ENCODE results near the gene GPC5. TPM values are rescaled to one million over a fixed set of nuclear protein-coding genes. Genes with fewer than 3 reads are reported as not detected.
"Not testable (repeated sequence)": the region's sequence is repeated elsewhere in the genome, so short reads cannot be mapped to it uniquely, and the experiment has no call there.

Gene GPC5
- total RNA-seq, 2 donors from 2014 or later = 0.37 to 0.52 TPM

DNA sequence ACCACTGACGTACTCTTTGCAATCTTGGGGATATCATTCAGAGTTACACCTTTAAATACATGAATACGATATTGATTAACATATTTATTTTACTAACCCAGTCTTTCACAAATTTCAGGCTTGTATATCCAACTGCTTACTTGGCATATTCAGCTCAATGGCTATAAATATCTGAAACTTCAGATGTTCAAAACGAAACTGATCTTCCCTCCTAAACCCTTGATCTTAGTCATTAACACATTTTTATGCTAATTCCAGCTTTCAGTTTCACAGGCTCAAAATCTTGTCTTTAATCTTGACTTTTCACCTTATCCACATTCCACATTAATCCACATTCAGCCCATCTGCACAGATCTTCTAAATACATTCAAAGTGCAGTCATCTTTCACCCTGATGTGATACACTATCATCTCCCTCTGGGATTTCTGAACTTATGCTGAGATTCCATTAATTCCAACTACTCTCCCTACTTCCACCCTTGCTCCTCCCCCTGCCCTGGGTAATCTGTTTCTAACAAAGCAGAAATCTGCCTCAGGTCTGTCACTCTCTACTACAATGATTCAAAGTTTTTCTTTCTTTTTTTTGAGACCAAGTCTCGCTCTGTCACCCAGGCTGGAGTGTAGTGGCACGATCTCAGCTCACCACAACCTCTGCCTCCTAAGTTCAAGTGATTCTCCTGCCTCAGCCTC is 387.2 kb downstream of the GPC5 start:
- no peak for DNase-seq (ENCODE audit: low spot score)
- intact Hi-C loops (cut with DNase I) = no loop called here

- DNase-seq (ENCODE audit: low spot score) = no peak
- intact Hi-C loops (cut with DNase I) = no loop called here
These were observed 393.6 kb downstream of the GPC5 start for GRCh38 chr13:91792054-91792453.

- intact Hi-C loops (cut with DNase I) = no loop called here
These were observed 399.1 kb downstream of the GPC5 start for GRCh38 chr13:91797567-91797966.

DNA sequence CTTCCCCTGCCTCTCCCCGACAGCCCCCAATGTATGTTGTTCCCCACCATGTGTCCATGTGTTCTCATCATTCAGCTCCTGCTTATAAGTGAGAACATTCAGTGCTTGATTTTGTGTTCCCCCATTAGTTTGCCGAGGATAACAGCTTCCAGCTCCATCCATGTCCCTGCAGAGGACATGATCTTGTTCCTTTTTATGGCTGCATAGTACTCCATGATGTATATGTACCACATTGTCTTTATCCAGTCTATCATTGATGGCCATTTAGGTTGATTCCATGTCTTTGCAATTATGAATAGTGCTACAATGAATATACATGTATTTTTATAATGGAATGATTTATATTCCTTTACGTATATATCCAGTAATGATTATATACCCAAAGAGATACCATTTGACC is 399.9 kb downstream of the GPC5 start:
- intact Hi-C loops (cut with DNase I); DNase-seq (ENCODE audit: low spot score): not testable (repeated sequence)

More at GRCh38 chr13:91797567-91797966, 399.1 kb downstream of the GPC5 start:
- no peak for DNase-seq (ENCODE audit: low spot score)

GRCh38 chr13:91801772-91802171 is 403.4 kb downstream of the GPC5 start:
- DNase-seq (ENCODE audit: low spot score); intact Hi-C loops (cut with DNase I): not testable (repeated sequence)

GRCh38 chr13:91802957-91803356 is 404.5 kb downstream of the GPC5 start:
- no peak for DNase-seq (ENCODE audit: low spot score)
- intact Hi-C loops (cut with DNase I) = no loop called here

DNA sequence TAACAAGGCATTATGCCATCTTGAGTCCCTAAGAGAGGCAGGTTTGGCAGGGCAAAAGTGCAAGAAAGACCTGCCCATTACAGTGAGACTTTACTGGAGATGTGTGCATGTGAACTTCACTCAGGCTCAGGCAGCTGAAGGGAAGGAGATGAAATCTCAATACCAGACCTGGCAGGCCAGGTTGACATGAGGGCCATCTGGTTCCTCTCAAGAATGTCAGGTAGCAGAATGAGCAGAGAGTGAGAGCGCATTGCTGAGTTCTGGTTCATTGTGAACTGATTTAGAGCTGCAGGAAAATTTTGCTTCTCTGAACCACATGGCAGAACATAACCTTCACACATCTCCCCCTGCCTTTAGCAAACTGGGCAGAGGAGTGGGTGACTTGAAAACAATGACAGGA is 406.3 kb downstream of the GPC5 start:
- DNase-seq (ENCODE audit: low spot score) = no peak
- intact Hi-C loops (cut with DNase I) = no loop called here

GRCh38 chr13:91805605-91806004 is 407.2 kb downstream of the GPC5 start:
- DNase-seq (ENCODE audit: low spot score) = no peak
- intact Hi-C loops (cut with DNase I) = no loop called here

DNA sequence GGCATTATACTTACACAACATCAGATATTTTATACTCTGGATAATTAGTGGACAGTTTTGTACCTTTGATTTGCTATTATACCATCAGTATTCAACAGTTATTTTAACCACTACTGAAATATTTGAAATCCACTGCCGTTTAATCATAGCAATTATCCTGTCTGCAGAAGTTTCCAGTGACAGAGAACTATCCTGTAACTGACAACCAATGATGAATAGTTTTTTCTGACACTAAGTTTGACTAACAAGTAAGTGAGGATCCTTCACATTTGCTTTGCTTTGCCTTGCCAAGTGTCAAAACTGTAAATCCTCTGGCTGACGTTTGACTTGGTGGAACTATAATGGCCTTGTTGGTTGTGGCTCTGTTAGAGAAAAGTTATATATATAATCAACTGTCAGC is 410.7 kb downstream of the GPC5 start:
- intact Hi-C loops (cut with DNase I) = no loop called here
- no peak for DNase-seq (ENCODE audit: low spot score)

GRCh38 chr13:91813253-91813652 is 414.8 kb downstream of the GPC5 start:
- DNase-seq (ENCODE audit: low spot score) = no peak
- intact Hi-C loops (cut with DNase I) = no loop called here

DNA sequence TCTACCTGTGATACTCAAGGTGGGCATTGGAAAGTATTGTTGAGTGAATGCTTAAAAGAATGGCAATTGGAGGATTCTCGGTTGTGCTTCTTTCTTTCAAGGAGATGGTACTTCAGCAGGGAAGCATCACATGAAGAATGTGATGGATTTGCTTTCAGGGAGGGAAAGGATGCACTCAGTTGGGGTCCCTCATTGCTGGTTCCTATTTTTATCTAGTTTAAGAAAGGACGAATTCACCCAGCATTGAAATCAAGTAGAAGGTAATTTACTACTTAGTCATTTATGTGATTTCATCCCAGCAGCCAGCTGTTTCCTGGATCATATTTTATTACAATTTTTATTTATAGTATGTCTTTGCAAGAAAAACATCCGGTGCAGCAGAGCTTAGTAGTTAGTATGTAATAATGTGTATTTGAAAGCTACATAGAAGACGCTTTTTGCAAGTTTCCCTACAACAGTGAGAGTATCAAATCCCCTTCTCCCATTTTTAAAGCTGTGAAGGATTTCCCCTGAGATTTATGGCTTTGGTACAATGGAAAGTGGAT is 417.9 kb downstream of the GPC5 start:
- intact Hi-C loops (cut with DNase I) = no loop called here

GRCh38 chr13:91817250-91817649 is 418.8 kb downstream of the GPC5 start:
- intact Hi-C loops (cut with DNase I) = no loop called here
- no peak for DNase-seq (ENCODE audit: low spot score)

More for the DNA sequence above, 417.9 kb downstream of the GPC5 start:
- DNase-seq (ENCODE audit: low spot score) = no peak

GRCh38 chr13:91824416-91824815 is 426.0 kb downstream of the GPC5 start:
- no peak for DNase-seq (ENCODE audit: low spot score)
- intact Hi-C loops (cut with DNase I) = no loop called here

DNA sequence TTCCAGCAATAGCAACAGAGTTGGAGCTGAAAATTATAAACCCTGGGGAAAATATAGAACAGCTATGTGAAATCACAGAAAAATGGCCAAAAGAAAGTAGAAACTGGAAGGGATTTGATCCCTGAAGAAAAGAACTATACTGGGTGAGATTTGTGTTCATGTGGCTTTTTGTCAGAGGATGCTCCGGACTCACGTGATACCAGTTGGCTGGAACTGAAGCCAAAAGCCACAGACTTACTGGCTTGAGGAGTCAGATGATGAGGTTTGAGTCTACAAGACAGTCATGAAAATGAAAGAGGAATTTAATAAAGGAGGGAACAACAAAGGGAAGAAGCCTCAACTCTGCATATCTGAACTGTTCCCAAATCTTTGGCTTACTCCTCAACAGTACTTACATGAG is 427.1 kb downstream of the GPC5 start:
- DNase-seq (ENCODE audit: low spot score) = no peak
- intact Hi-C loops (cut with DNase I) = no loop called here

DNA sequence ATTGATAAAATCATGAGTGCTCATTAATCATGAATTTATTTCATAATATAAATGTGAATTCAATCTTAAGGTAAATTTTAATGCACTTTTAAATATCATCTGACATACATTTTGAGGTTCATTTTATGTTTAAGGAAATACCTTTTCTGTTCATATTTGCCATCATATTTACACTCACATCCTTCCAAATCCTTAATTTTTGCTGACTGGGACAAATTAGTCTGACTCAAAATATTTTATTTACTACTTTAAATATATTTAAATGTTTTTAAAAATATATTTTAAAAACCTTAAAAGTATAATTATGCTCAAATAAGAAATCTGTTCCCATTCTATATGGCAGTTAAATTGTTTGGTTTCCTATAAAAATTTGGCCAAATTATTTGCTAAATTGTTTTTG is 438.1 kb downstream of the GPC5 start:
- intact Hi-C loops (cut with DNase I) = no loop called here
- no peak for DNase-seq (ENCODE audit: low spot score)

DNA sequence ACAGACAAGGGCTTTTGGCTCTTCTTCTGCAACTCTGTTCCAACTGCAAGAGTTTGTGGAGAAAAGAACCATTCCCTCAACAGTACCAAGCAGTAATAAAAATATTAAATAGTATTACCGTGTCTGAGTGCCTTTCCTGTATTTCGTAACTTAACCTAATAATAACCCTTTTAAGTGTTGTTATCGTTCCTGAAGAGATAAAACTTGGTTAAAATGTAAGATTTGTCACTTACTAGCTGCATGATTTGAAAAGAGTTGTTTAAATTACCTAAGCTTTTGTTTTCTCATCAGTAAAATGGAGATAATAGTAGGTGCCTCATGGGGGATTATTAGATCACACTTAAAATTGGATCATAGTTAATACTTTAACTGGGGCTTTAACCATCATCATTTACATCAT is 447.2 kb downstream of the GPC5 start:
- intact Hi-C loops (cut with DNase I) = no loop called here

GRCh38 chr13:91863699-91864098 is 465.3 kb downstream of the GPC5 start:
- DNase-seq (ENCODE audit: low spot score) = no peak
- intact Hi-C loops (cut with DNase I) = no loop called here

More for the DNA sequence above, 447.2 kb downstream of the GPC5 start:
- DNase-seq (ENCODE audit: low spot score) = no peak

- no peak for DNase-seq (ENCODE audit: low spot score)
- intact Hi-C loops (cut with DNase I) = no loop called here
These were observed 469.9 kb downstream of the GPC5 start for GRCh38 chr13:91868351-91868750.

- DNase-seq (ENCODE audit: low spot score) = no peak
- intact Hi-C loops (cut with DNase I) = no loop called here
These were observed 480.1 kb downstream of the GPC5 start for GRCh38 chr13:91878491-91878890.

DNA sequence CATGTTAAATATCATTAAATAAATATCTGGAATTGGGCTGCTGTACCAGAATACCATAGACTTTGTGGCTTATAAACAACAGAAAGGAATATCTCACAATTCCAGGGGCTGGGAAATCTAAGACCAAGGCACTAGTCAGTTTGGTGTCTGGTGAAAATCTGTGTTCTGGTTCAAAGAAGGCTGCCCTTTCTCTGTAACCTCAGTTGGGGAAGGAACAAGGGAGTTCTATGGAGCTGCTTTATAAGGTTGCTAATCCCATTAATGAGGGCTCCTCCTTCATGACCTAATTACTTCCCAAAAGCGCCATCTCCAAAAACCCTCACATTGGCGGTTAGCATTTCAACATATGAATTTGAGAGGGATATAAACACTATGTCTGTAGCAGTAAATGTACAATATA is 480.9 kb downstream of the GPC5 start:
- intact Hi-C loops (cut with DNase I) = no loop called here
- DNase-seq (ENCODE audit: low spot score) = no peak

GRCh38 chr13:91882918-91883317 is 484.5 kb downstream of the GPC5 start:
- DNase-seq (ENCODE audit: low spot score) = no peak
- intact Hi-C loops (cut with DNase I) = no loop called here

Data from posterior vena cava (tissue), 2 donors.